ENCODE results near the gene DPYSL4.

The DPYSL4 gene

GRCh38 chr10:132226586-132227405, 40.0 kb downstream of the DPYSL4 start:
- no peak for DNase-seq (ENCODE audit: low read depth in 2 of 2)

DNA sequence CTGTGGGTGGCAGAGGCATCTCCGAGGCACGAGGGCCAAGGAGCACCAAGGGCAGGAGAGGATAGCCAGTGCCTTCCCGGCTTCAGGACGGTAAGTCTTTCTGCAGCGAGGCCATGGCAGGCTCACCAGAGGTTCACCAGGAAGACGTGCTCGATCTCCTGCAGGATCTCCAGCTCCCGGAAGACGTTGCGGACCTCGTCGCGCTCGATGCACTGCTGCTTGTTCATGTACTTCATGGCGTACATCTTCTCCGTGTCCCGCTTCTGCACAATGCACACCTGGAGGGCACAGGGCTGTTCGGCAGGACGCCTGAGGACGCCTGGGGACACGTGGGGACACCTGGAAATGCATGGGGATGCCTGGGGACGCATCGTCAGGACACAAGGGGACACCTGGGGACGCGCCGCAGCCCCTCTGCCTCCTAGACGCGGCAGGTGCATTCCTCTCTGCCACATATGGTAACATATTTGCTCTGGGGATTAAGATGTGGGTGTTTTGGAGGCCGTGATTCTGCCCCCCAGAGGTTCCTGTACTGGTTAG, 41.2 kb downstream of the DPYSL4 start:
- no peak for DNase-seq (ENCODE audit: low read depth in 2 of 2)

DNA sequence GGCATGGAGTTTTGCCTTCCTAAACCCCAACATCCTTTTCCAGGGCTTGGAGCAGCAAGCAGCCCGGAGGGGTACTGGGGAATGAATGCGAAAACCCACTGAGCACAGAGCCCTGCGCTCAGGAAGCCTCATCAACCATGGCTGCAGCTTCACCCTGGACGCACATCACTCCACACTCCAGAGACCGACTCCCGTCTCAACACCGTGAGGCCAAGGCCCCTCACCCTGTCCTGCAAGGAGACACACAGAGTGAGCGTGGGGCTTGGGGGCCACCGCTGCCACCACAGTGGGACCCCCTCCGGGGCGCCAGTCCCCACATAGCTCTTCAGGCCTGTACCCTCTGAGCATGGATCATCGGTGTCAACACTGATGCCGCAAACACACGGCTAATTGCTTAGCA, 41.9 kb downstream of the DPYSL4 start:
- DNase-seq (ENCODE audit: low read depth in 2 of 2): no peak

GRCh38 chr10:132229096-132229495, 42.3 kb downstream of the DPYSL4 start:
- DNase-seq (ENCODE audit: low read depth in 2 of 2): no peak

DNA sequence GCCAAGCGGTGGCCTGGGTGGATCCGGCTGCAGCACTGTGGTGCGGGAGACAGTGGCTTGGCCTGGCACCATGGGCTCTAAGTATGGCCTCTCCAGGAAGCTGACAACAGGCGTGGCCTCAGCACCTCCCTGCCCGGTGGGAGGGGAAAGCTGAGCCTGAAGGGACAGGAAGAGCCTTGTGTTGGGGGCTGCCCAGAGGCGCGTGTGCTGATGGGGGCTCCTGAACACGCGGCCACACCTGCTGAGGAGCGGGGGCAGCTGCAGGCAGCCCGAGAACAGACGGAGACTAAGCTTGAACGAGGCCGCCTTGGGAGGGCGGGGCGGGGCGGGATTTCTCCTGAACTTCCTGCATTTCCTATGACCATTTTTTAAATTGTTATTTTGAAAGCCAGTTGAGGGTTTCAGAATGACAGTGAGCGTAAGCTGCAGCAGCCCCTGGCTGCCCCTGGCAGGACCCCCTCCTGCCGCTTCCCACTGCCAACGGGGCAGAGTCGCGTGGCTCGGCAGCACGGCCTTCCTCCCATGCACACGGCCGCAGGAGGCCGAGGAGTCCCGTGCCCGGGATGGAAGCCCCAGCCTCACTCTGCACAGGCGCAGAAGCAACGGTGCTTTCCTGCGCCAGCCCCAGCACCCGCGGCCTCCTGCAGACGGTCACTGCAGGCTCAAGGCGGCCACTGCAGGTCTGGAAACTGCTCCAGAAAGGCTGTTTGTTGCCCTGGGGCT, 43.2 kb downstream of the DPYSL4 start:
- DNase-seq (ENCODE audit: low read depth in 2 of 2): peak in 1 of 2 donors; percentile 30

DNA sequence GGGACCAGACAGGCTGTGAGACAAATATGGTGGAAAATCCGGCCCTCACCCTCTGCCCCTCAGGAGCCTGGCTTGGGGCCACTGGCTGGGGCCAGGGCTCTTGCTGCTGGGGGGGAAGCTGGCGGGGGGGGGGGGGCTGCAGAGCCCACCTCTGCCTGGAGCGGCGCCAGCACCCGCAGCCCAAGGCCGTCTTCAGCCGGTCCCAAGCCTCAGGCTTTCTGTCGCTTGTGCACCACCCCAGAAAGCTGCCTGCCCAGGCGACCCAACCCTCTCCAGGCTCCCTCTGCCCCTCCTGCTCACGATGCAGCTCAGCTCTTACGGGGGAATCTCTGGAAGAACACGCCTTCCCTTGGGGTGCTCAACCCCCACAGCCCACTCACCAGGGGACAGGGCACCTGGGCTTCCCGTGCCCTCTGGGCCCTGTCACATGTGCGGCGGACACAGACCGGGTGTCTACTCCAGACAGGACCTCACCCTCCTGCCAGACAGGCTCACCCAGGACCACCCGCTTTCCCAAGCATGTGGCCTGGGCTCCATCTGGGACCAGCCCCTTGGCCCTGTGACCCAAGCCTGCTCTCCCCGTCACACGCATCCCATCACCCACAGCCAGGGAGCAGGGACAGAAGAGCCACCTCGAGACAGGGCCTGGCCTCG, 43.9 kb downstream of the DPYSL4 start:
- no peak for DNase-seq (ENCODE audit: low read depth in 2 of 2)

DNA sequence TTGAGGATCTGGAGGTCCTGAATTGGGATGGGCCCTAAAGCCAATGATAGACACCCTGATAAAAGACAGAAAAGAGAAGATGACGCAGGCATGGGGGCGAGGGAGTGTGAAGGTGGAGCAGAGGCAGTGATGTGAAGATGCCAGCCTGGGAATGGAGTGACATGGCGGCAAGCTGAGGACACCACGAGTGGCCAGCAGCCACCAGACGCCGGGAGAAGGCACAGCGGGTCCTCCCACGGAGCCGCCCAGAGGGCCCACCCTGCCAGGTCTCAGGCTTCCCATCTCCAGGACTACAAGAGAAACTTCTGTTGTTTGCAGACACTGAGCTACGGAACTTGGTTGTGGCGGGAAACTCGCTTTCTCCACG, 44.9 kb downstream of the DPYSL4 start:
- no peak for DNase-seq (ENCODE audit: low read depth in 2 of 2)

DNA sequence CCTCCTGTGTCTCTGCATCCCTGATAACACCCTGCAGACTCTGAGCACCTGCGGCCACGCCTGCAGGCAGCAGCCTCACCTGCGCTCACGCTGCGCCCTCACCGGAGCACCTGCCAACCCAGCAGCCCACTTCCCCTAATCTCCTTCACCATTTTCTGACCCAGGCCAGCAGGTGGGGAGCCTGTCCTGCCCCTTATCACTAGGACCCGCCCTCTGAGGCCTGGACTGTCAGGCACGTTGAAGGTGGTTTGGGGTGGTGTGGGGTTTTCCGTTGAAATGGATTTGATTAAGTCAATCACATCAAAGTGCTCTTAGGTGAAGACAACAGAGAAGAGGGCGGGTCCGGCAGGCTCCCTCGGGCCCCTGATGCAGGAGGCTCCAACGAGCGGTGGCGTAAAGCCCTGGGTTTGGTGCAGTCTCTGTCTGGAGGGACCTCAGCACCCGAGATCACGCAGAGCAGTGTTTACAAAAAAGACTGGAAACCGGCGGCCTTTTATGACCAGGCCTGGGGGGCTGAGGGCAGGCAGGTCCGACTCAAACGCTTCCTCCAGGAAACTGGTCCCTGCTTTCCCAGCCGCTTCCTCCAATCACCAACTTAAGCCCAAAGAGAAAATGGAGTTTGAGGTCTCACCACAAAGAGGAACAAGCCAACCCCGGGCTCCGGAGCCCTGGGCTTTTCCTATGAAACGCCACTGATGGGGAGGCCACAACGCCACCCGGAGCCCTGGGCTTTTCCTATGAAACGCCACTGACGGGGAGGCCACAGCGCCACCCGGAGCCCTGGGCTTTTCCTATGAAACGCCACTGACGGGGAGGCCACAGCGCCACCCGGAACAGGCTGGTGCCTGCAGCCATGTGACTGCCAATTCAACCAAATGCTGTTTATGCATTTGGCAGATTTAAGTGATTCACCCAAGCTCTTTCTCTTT, 45.5 kb downstream of the DPYSL4 start:
- peak in 1 of 2 donors; percentile 20 for DNase-seq (ENCODE audit: low read depth in 2 of 2)

GRCh38 chr10:132232981-132233380, 46.2 kb downstream of the DPYSL4 start:
- DNase-seq (ENCODE audit: low read depth in 2 of 2): no peak

DNA sequence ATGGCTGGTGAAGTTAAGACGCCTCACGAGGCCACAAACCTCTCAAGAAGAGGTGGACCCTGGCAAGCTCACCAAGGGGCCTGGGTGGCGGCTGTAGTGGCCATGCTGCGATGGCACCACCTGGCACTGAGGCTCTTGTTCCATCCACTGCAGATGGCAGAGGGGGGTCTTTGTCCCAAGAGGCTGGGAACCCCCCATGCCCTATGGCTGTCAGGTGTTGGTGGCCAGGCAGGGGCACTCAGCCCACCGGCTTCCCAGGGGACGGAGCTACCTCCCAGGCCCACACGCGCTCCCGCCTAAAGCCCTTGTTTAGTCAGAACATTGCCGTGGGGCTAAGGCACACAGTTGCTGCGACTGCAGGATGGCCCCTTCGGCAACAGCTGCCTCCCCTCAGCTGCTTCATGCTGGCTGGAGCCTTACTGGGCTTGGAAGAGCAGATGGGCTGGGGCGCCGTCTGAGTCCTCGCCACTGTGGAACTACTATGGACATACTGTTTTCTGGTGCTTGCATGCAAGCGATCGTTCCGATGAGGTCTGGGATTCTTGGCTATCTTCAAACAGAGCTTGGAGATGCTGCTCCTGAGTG, 46.8 kb downstream of the DPYSL4 start:
- no peak for DNase-seq (ENCODE audit: low read depth in 2 of 2)

- no peak for DNase-seq (ENCODE audit: low read depth in 2 of 2)
Measured at GRCh38 chr10:132234860-132235259, 48.1 kb downstream of the DPYSL4 start.

- no peak for DNase-seq (ENCODE audit: low read depth in 2 of 2)
Measured at GRCh38 chr10:132236161-132236560, 49.4 kb downstream of the DPYSL4 start.

DNA sequence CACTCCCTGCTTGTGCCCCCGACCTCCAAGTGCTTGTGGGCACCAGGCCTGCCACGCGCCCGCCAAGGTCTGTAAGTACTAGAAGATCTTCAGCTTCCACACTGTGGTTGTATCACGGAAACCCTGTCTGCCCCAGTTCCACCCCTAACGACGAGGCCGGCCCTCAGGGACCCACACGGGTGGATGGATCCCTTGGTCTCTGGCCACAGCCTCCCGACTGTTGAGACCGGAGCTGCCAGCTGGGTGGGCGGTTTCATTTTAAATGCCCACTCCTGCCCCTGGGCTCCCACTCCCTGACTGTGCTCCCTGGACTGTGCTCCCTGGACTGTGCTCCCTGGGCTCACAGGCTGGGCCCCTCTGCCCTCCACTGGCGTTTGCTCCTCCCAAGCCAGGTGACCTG, 50.1 kb downstream of the DPYSL4 start:
- DNase-seq (ENCODE audit: low read depth in 2 of 2): no peak

- DNase-seq (ENCODE audit: low read depth in 2 of 2): no peak
Measured at GRCh38 chr10:132237396-132237795, 50.6 kb downstream of the DPYSL4 start.

- no peak for DNase-seq (ENCODE audit: low read depth in 2 of 2)
Measured at GRCh38 chr10:132237871-132238270, 51.1 kb downstream of the DPYSL4 start.

GRCh38 chr10:132238371-132239125, 51.8 kb downstream of the DPYSL4 start:
- DNase-seq (ENCODE audit: low read depth in 2 of 2): no peak

GRCh38 chr10:132239126-132240031, 52.6 kb downstream of the DPYSL4 start:
- no peak for DNase-seq (ENCODE audit: low read depth in 2 of 2)

GRCh38 chr10:132240156-132240555, 53.4 kb downstream of the DPYSL4 start:
- DNase-seq (ENCODE audit: low read depth in 2 of 2): no peak

DNA sequence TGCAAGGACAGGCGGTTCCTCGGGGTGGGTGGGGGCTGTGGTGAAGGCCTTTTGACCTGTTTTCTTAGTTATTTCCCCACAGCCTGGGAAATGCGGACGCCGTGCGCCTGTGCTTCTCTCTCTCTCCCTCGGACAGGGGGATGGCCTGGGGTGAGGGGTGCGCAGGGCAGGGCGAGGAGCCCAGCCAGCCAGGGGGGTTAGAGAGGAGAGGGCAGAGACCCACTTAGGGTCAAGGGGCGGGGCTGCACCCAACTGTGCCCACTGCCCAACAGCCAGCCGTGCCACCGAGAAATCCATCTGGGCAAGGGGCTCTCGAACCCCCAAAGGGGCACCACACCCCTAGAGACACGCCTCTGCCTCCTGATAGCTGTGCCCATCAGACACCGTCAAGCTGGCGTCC, 53.8 kb downstream of the DPYSL4 start:
- DNase-seq (ENCODE audit: low read depth in 2 of 2): no peak

Measured in activated CD4-positive, alpha-beta T cell treated with anti-CD3 and anti-CD28 coated beads for 24 hours (primary cell).